GM21515 (cell line): ENCODE measurements around the gene ABCC12.

Source experiments
- ATAC-seq: cut with Tn5 transposase; IDR thresholded peaks from one replicate; pipeline ENCODE4 v1.9.1; 2021; ENCODE audit not compliant: unreplicated experiment

Gene ABCC12

DNA sequence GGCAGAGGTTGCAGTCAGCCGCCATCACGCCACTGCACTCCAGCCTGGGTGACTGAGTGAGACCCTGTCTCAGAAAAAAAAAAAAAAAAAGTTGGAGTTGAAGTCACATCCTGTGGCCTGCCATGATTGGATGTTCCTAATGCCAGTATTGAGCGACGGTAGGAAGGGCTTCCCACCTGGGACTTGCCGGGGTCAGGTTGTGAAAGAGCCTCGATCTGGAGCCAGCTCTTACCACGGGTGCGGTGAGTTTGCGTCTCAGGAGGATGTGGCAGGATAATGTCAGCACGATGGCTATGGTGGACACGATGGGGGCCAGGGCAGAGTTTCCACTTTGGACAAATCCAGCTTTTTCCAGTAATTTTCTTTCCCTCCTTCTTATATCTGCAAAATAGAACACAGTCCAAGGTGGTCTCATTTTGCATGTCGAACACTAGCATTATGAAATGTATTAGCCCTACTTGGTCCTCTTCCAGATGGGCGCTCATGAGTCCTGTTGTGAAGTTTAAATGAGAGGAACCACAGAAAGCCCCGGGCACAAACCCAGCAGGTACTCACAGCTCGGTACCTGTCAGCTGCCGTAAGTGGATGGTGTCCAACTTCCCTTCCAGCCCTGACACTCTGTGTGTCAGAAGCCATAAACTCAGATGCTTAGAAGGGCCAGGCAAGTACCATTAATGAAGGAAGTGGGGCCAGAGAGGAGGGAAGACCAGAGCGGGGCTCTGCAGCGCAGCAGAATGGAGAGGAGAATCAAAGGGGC lies 22.2 kb downstream of the ABCC12 start:
- no peak for ATAC-seq

DNA sequence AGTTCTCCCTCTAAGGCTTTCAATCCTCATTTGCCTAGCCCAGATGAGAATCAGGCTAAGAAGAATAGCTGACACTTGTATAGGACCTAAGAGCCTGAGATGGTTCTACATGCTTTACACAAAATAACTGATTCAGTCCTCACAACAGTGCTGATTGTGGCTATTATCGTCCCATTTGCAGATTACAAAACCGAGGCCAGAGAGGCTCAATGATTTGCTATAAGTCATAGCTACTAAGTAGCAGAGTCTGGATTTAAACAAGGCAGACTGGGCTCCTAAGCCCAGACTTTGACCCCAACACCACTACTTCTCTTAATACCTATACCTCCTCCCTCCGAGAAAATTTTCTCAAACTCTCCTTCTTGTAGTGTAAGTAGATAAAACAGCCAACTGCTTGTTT lies 23.1 kb downstream of the ABCC12 start:
- ATAC-seq, result no peak

DNA sequence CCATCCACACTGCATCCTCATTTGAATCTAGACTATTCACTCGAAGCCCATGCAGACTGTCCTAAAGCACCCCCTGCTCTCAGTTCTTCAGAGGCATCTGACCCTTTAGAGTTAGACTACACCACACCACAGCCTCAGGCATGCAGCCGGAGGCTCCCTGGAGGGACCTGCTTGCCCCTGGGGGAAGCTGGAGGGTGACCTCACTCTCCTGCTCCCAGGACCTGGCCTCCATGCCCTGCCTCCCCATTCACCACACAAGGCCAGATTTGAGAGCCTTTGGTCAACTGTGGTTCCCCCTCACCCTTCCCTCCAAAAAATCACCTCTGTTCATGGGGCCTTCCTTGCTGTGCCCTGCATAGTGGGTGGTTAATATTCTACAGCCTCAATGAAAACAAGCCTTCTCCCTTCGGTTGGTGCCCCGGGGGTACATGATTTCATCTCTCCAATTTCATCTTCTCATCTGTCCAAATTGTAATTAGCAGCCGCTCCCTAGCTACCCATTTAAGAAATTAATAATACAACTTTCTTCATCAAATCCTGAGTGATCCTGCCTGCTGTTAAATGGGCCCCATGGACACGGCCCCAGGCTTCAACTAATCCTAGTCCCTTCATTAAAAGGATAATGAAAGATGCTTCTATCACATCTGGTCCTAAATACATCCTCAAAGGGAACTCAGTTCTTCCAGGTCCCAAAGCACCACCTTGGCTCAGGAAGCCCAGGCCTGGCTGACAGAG lies 24.4 kb downstream of the ABCC12 start:
- ATAC-seq, result no peak

DNA sequence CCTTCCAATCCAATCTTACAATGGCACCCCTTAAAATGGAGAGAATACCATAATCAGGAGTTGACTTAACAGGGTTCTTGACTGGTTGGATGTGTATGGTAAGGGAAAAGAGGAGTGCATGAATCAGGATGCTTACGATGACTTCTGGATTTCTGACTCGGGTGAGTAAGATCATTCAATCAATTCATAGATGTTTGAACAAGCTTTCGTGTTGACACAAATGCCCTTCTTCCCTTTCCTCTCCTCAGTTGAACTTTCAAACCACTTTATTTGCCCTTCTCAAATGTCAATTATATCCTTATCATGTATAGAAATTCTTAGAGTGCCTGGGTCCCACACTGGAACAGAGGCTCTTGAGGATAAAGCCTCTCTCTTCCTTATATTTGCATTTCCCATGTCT lies 25.9 kb downstream of the ABCC12 start:
- no peak for ATAC-seq

DNA sequence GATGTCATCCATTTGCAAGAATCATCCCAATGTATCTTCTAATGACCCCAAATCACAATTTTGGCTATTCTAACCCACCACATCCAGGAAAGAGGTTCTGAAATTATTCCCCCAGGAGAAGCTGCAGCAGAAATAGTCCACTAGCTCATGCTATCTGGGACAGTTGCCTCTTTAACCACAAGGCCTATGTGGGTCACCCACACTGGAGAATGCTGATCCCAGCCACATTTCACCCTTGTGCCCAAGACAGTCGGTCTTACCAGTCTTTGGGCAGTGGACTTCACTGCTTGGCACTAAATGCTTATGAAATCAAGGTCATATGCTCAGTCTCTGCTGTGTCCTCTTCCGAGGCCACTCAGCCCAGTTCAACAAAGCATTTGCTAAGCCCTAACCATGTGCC lies 27.0 kb downstream of the ABCC12 start:
- ATAC-seq, result no peak

DNA sequence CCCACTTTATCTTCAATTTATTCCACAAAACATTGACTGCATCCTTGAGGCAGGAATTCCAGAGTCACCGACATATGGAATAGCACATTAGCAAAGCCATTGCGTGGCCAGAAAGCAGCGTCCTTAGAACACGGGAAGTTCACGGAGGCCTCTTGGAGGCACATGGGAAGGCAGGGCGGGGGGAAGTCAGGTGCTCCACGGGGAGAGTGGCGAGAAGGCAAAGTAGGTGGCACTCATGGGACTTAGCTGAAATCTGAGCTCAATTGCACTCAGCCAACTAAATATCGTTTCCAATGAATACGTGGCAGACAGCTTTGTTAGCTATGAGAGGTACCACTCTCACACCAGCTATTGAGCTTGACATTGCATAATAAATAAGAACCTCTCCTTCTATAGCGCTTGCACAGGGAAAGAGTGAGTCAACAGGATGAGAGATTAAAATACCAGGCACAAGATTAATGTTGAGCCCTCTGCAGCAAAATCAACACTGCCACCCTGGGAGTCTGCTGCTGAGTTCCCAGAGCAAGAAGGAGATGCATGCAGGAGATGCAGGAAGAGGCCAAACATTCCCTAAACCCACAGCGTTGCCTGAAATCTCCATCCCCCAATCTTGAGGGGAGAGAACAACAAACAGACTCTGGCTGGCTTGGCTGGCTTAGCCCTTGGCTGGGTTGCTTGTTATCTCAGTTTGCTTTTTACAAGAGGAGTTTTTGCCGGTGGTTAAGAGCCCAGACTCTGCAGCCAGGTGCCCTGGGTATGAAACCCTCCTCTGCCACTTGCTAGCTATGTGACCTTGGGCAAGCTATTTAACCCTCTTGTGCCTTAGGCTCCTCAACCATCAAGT lies 28.8 kb downstream of the ABCC12 start:
- no peak for ATAC-seq

DNA sequence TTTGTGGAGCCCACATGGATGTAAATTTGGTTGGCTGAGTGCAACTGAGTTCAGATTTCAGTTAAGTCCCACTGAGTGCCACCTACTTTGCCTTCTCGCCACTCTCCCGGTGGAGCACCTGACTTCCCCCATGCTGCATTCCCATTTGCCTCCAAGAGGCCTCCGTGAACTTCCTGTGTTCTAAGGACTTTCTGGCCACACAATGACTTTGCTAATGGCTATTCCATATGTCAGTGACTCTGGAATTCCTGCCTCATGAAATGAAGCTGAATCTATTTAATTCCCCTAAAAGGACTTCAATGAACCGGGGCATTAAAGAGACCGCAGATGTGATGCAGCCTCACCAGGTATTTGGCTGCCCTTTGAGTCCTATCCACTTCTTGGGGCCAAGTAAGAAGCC lies 29.9 kb downstream of the ABCC12 start:
- no peak for ATAC-seq

DNA sequence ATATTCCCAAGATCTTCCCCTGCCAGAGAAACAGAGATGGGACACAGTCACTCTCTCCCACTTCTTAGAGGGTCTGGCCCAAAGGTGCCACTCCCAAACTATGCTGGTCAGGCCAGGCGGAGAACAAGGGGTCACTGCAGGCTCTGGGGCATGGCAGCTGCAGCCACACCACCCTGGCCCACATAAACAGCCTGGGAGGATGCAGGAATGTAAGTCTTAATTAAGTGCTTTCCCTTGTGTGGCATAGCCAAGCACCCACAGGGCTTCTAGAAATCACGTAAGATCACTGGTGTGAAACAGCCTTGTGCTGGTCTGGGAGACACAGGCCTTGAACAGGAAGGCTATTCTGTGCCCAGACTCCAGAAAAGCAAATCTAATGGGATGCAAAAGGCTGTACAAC lies 31.5 kb downstream of the ABCC12 start:
- ATAC-seq, result no peak

DNA sequence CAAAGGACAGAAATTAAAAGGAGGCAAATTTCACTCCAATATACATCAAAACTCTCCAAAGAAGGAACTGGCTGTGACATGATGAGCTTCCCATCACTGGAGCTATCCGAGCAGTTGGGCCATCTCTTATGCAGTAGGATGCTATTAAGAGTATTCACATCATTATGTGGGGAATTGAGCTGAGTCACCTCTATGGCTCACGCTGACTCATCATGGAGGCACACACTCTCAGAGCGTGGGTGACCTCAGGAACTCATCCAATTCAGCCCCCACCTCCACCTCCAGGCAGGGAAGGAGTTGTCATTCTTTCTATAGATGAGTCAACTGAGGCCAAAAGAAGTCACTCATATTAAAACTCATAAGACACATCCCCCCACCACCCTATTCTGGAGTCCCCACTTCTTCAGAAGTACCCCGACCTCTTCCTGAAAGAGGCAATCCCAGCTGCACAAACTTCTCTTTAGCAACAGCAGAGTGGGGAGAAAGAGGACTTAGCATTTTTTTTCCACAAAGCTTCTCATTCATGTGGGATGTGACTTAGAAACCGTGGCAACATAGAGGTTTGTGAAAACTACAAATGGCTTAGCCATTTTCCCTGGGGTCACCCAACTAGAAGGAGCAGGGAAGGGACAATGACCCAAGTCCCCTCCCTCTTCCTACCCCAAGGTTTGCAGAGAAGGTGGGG lies 32.5 kb downstream of the ABCC12 start:
- no peak for ATAC-seq

DNA sequence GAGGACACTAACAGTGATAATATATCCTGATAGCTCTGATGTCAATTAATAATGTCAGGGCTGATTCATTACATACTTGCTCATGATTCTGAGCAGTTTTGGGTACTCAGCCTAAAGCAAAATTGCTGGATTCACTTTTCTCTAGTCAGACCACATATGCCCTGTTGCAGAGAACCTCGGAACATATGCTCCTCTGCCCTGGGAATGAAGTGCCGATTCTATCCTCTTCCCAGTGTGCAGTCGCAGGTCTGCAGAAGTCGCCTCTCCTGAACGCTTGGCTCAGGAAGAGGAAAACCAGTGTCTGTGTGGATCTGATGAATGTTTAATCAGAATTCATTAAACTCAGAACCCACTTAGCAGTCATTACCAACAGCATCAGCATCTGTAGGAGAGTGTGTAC lies 34.5 kb downstream of the ABCC12 start:
- no peak for ATAC-seq

DNA sequence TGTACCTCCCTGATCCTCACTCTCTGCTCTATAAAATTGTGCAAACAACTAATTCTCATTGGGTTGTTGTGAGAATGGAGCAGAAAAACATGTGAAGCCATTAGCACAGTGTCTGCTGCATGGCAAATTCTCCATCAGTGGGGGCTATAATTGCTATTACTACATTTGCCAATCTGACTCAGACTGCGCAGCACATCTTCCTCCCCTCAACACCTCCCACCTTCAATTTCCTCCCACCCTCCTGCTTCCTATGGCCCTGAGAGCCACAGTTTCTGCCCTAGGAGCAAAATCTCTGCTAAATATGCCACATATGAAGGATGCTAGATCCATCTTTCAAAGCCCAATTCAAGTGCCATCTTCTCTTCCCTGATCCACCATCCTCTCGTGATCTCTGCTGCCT lies 37.0 kb downstream of the ABCC12 start:
- ATAC-seq, result no peak

DNA sequence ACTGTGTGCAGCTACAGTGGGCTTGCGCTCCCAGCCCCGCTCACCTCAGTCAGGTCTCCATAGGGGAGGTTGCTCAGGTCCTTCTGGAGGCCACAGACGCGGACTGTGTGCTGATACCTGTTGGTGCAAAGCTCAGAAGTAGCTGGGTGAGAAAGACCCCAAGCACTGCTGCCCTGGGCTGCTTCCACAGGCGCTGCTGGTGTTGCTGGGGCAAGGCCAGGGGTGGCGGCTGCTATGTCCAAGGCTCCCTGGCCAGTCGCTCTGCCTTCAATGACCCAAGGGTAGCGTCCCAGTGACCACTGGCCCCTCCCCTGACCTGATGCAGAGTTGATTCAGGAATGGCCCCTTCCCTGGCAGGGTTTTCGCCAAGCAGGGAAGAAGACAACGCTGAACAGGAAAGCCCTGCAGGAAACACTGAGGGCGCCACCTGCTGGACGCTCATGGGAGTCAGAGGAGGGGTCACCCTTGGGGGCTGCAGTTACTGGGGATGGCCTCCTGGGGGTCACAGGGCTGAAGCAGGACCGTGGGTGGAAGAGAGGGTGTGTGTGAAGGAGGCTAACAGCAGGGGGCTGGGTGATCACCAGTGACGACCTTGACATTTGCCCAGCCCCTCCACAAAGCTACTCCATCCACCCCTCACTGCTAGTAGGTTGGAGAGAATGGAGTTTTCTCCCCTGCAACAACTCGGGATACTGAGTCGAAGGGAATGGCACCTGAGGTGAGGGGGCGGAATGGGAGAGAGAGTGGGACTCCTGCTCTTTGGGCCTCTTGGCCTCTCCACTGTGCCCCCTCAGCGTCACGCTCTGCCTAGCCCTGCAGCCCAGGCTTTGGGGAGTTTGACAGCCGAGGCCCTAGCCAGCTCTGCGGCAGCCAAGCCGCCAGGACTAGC lies 38.3 kb downstream of the ABCC12 start:
- ATAC-seq, result no peak

DNA sequence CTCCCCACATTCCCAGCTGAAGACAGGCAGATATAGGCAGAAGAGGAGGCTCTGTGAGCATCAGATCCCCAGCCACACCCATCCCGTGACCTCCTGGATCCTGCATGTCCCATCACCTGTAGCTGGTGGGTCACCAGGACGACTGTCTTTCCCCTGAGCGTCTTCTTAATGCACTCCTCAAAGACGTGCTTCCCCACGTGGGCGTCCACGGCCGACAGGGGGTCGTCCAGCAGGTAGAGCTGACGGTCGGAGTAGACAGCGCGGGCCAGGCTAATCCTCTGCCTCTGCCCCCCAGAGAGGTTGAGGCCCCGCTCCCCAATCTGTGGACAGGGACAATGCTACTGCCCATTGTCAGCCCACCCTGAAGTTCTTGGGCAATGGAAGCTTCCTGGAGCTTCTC lies 40.5 kb downstream of the ABCC12 start:
- no peak for ATAC-seq

DNA sequence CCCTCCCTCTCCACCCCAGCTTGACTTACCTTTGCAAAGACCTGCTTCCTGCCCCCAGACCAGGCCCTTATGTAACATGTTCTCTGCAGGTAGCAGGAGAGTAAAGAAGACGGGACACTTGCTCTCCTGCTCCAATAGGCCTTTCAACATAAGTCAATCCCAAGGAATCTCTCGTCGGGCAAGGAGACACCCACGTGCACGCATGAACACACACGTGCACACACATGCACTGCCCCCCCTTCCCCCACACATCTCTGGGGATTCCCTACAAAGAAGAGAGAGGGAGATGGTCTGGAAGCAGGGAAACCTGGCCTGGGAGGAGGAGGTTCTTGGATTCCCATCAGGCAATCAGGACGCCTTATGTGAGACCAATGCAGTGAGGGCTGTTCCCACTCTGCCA lies 41.4 kb downstream of the ABCC12 start:
- no peak for ATAC-seq

DNA sequence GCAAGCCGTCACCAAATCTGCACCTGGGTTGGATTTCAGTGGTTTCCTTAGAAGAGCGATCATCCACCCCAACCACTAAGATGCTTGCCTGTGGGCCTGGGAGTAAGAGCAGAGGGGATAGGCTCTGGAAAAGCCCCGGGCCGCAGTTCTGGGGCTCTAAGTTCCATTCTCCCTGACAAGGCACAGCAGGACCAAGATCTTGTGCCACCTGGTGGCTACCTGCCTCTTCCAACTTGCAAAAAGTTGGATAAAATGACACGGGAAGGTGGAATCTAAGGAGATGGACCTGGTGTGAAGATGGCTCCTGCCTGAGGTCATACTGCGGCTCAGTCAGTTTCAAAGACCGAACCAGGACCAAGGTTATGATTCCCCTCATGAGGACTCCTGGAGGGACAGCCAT lies 42.3 kb downstream of the ABCC12 start:
- ATAC-seq, result no peak

DNA sequence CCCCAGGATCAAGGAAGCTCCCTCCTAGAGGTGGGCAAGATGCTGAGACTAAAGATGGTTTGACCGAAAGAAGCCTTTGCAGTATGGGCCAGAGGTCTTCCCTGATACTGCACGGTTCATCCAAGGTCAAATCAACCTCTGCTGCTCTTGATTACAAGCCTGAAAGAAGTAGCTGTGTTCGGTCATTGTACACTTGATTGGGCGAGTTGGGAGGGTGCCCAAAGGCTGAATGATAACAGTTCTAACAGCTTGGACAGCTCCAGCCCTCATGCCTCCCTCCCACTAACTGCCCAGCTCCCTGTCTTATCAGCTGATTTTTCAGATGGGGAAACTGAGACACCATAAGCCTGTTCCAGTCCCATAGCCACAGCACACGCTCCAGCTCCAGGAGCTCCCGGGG lies 42.8 kb downstream of the ABCC12 start:
- ATAC-seq, result no peak

DNA sequence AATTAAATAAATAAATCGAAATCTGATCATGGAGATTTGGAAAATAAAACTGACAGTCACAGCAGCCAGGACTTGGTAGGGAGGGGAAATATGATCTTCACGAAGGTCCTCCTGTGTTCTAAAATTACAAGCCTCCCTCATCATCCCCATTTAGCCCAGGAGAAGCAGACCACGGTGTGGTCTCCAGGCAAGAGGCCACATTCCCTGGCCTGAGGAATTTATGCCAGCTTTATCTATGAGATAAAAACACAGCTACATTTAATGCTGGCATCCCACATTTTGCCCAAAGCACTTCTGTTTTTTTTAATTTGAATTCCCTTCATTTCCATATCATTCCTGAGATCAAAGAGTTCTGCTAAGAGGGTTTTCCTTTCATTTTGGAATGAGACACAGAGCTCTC lies 43.2 kb downstream of the ABCC12 start:
- no peak for ATAC-seq

DNA sequence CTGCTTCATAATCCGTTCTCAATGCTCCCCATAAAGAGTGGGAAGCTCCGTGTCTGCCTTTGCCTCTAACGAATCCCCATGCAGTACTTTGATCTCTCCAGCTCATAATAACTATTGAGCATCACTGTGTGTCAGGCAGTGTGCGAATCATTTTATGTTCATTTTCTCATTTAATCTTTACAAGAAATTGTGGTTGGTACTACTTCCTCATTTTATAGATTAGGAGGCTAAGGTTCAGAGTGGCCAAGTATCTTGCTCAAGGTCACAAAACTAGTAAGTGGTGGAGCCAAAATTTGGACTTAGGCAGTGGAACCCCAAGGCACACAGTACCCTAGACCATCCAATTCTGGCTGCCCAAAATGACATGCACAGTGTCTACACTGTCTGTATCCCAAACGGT lies 44.8 kb downstream of the ABCC12 start:
- no peak for ATAC-seq

DNA sequence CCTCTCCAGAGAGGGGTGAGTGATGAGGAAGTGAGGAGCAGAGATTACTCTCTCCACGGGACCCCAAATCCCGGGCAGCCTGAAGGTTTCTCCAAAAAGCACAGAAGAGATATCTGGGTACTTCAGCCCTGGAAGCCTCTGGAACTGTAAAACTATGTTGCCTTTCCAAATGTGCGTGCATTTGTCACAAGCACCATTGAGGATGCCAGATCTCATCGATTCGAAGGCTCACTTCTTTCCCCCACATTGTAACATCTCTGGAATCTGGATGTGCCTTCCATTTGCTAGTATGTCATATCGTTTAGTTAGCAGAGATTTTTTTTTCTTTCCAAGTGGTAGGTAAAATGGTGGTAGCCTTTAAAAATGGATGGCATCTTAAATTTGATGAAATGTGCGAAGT lies 45.8 kb downstream of the ABCC12 start:
- no peak for ATAC-seq

DNA sequence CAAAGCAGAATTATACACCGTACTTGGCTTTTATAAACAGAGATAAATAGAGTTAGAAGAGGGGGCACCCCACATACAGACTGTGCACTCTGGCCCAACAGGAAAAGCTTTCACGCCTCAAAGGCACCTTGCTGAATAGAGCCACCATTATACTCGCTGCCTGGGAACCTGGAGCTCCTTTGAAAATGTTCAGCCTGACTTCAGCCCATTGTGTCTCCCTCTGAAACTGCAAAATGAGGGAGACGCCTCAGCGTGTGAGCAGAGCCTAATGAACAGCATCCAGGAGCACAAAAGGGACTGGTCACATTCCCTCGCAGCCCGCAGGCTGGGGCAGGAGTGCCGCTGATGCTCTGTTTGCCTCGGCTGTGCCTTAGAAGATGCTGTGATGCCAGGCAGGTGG lies 46.3 kb downstream of the ABCC12 start:
- no peak for ATAC-seq
